ENCODE data around the gene POLD2. TPM values are rescaled to one million over a fixed set of nuclear protein-coding genes. Genes with fewer than 3 reads are reported as not detected.

POLD2 gene
- polyA plus RNA-seq, 1 donor from 2014 or later = 88.5 TPM

DNA sequence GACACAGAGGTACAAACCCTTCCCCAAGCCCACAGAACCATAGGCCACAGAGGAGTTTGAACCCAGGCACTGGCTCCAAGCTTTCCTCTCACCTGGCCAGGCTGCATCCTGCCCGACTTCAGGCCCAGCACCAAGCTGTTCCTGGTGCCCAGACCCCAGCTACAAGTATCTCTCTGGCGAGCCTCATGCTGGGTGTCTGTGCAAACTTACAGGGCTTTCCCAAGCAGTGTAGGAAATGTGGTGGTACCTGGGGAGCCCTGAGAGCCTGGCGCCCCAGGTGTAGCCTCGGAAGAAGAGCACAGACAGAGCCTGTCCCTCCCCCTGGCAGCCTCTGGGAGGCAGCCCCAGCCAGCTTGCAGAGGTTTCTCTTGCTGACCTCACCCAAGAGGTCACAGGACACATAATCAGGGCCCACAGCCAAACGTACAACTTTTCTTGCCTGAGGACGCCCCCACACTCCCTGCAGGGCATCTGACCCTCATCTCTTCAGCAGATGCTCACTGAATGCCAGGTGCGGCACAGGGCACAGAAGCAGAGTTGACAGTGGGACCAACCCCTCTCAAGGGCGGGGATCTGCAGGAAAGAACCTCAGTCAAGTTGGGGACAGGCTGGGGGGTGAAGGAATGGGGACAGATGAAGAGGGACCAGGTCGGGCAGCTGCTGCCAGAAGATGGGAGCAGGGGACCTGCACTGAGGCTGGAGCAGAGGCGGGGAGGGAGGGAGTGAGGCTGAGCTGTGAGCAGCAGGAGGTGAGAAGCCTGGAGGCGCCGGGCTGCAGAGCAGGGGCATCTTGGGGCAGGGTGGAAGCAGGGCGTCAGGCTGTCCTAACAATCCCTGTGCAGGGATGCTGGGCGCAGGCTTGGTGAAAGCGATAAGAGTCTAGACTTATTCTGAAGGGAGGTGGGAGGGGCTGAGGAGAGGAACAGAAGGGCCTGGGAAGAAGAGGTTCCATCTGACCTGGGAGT, 34.0 kb upstream of the POLD2 start:
- no peaks in the 10 kb centered on the region for H3K27me3 Mint-ChIP-seq
- no peak overlapping the region for H3K27ac Mint-ChIP-seq
- H3K4me3 Mint-ChIP-seq = no peak overlapping the region
- no peaks in the 10 kb centered on the region for H3K36me3 Mint-ChIP-seq
- H3K4me1 Mint-ChIP-seq = no peaks in the 10 kb centered on the region
- H3K9me3 Mint-ChIP-seq = no peaks in the 10 kb centered on the region

GRCh38 chr7:44156453-44157010, 33.2 kb upstream of the POLD2 start:
- Mint-ChIP-seq H3K4me1 (no peaks in the 10 kb centered on the region), H3K27me3 (no peaks in the 10 kb centered on the region), H3K36me3 (no peaks in the 10 kb centered on the region), H3K27ac (no peak overlapping the region), H3K9me3 (no peaks in the 10 kb centered on the region), H3K4me3 (no peak overlapping the region)

DNA sequence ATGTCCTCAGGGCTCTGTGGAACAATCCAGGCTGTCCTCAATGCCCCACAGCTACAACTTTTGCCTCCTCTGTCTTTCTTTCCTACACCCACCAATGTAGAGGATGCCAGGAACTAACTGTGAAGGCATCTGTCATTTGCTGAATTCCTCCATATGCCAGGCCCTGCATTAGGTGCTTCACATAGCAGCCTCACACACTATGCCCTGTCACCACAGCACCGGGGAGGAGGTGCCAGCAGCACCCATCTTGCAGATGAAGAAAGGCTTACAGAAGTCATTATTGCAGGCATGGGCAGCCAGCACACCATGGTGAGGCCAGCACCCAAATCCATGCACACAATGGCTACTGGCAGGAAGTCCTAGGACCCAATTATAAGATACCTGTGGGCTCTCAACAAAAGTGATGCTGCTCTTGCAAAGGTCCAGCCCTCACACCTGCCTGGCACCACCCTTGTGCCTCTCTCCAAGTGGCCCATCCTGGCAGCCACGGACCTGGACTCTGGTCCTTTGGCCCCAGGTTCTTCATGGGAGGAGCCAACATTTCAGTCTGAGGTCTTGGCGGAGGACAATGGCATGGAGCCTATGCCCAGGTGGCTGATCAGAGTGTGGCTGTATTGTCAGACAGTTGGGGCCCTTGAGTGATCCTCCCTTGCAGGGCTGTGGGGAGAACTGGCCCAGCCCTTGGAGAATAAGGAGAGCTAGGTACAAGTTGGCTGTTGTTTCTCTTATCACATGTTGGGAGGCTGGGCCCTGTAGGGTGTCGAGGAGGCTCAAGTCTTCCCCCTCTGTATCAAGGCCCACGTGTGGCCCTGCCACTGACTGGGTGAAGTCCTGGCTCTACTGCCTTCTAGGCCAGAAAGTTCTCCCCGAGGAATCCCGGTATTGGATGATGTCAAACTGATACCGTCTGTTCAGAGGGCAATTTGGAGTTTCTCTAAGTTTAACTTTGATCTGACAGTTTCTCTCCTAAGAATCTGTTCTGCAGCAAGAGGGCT, 32.1 kb upstream of the POLD2 start:
- Mint-ChIP-seq H3K9me3 (no peaks in the 10 kb centered on the region), H3K27ac (no peak overlapping the region), H3K27me3 (no peaks in the 10 kb centered on the region), H3K4me1 (no peaks in the 10 kb centered on the region), H3K36me3 (no peaks in the 10 kb centered on the region), H3K4me3 (no peak overlapping the region)

GRCh38 chr7:44154703-44155102, 31.4 kb upstream of the POLD2 start:
- Mint-ChIP-seq H3K36me3 (no peaks in the 10 kb centered on the region), H3K27me3 (no peaks in the 10 kb centered on the region), H3K27ac (no peak overlapping the region), H3K4me3 (no peak overlapping the region), H3K9me3 (no peaks in the 10 kb centered on the region), H3K4me1 (no peaks in the 10 kb centered on the region)

GRCh38 chr7:44153948-44154335, 30.6 kb upstream of the POLD2 start:
- Mint-ChIP-seq H3K36me3 (no peaks in the 10 kb centered on the region), H3K4me3 (no peak overlapping the region), H3K9me3 (no peaks in the 10 kb centered on the region), H3K27ac (no peak overlapping the region), H3K27me3 (no peaks in the 10 kb centered on the region), H3K4me1 (no peaks in the 10 kb centered on the region)

DNA sequence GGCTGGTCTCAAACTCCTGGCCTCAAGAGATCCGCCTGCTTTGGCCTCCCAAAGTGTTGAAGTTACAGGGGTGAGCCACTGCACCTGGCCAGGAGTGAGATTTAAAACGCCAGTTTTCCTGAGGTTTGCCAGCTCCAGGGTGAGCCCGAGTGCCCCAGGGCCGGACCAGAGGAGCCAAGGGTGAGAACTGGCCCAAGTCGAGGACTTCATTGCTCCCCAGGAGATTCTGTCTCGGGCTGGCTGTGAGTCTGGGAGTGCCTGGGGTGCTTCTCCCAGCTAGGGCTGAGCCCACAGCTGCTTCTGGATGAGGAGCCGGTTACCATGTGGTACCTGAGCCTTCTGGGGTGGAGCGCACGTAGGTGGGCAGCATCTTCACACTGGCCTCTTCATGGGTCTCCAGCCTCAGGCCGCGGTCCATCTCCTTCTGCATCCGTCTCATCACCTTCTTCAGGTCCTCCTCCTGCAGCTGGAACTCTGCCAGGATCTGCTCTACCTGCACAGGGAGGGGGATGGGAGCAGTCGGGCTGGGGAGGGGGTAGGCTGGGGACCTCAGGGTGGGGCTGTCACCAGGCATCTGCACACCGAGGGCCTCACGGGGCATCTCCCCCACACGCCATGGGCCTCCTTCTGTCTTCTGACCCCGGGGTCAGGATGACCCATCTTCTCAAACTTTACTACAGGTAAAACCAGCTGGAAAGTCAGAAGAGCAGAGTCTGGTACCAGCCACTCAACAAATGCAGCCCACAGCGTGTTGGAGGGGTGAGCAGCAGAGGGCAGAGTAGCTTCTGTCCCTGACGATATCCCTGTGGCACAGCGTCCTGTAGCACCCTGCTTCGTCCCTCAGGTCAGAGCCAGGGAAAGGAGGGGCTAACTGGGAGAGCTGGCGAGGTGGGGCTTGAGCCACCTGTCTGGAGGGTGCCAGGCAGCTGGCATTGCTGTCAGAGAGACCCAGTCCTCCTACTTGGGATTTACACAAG, 29.9 kb upstream of the POLD2 start:
- H3K9me3 Mint-ChIP-seq = no peaks in the 10 kb centered on the region
- H3K36me3 Mint-ChIP-seq = no peaks in the 10 kb centered on the region
- no peaks in the 10 kb centered on the region for H3K27me3 Mint-ChIP-seq
- H3K4me3 Mint-ChIP-seq = no peak overlapping the region
- no peak overlapping the region for H3K27ac Mint-ChIP-seq
- no peaks in the 10 kb centered on the region for H3K4me1 Mint-ChIP-seq

DNA sequence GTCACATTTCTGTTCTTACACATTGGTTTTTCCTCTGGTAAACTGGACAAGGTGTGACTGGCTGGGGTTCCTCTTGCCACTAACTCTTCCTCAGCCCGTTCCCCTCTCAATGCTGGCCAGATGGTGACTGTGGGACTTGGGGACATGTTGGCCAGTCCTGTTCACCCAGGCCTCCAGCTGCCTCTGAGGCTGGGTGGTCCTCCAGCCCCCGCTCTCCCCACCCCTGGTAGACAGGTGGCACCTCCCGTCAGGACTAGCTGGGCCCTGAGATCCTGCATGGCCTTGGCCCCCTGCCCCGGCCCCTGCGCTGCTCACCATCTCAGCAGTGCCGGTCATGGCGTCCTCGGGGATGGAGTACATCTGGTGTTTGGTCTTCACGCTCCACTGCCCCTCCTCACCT, 28.6 kb upstream of the POLD2 start:
- Mint-ChIP-seq H3K27me3 (no peaks in the 10 kb centered on the region), H3K27ac (no peak overlapping the region), H3K4me1 (no peaks in the 10 kb centered on the region), H3K4me3 (no peak overlapping the region), H3K36me3 (no peaks in the 10 kb centered on the region), H3K9me3 (no peaks in the 10 kb centered on the region)

GRCh38 chr7:44150966-44151941, 27.9 kb upstream of the POLD2 start:
- peak overlapping the region in 1 of 3 donors; percentile 81 for H3K27ac Mint-ChIP-seq
- no peak overlapping the region for H3K4me3 Mint-ChIP-seq

DNA sequence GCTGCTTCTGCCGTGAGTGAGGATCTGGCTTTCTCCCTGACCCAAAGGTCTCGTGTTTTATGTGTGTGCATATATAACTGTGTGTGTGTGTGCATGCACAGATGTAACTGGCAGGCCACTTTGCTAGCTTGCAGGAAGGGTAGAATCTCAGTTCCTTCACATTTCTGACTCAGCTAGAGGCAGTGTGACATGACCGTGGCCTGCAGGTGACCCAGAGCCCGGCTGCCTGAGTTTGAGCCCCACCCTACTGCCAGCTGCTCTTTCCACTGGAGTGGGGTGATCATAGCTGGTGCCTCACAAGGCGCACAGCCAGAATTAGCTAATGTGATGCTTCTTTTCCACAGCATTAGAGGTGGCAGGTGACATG, 27.1 kb upstream of the POLD2 start:
- Mint-ChIP-seq H3K9me3 (no peaks in the 10 kb centered on the region), H3K4me3 (no peak overlapping the region), H3K27ac (no peak overlapping the region), H3K36me3 (no peaks in the 10 kb centered on the region), H3K4me1 (no peaks in the 10 kb centered on the region), H3K27me3 (no peaks in the 10 kb centered on the region)

More at GRCh38 chr7:44150966-44151941, 27.9 kb upstream of the POLD2 start:
- H3K4me1 Mint-ChIP-seq = no peaks in the 10 kb centered on the region
- no peaks in the 10 kb centered on the region for H3K36me3 Mint-ChIP-seq
- no peaks in the 10 kb centered on the region for H3K9me3 Mint-ChIP-seq
- H3K27me3 Mint-ChIP-seq = no peaks in the 10 kb centered on the region

GRCh38 chr7:44149571-44150465, 26.5 kb upstream of the POLD2 start:
- no peaks in the 10 kb centered on the region for H3K36me3 Mint-ChIP-seq
- H3K4me1 Mint-ChIP-seq = peaks cover 0 to 1% (median 0%) of the 10 kb centered on the region in 3 donors
- H3K9me3 Mint-ChIP-seq = no peaks in the 10 kb centered on the region
- peaks cover 4% of the 10 kb centered on the region for H3K27me3 Mint-ChIP-seq
- H3K27ac Mint-ChIP-seq = no peak overlapping the region
- H3K4me3 Mint-ChIP-seq = no peak overlapping the region

DNA sequence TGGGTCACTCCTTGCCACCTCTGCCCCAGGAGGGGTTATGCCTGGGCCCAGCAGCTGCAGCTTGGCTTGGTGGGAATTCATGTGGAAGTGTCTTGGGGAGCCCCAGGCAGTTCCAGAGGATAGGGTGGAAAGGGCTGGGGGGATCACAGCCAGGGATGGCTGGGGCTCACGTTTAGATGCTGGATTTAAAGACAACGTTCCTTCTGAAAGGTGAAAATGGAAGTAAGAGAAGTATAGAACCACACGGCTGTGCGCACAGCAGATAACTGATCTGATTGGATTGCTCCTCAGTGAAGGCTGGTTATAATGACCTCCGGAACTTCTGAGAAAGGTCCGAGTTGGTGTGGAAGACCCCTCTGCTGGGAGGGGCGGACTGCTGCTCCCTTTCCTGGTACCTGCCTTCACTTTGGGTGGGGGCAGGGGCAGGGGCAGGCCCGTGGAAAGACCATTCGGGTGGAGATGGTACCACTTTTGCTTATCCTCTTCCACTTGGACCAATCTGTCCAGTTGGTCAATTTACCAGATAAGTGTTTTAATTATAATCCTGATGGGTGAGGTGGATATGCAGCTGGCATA, 25.7 kb upstream of the POLD2 start:
- Mint-ChIP-seq H3K9me3 (no peaks in the 10 kb centered on the region), H3K36me3 (no peaks in the 10 kb centered on the region), H3K4me3 (no peak overlapping the region), H3K4me1 (peaks cover 0 to 1% (median 0%) of the 10 kb centered on the region in 3 donors), H3K27me3 (peaks cover 4% of the 10 kb centered on the region), H3K27ac (no peak overlapping the region)

DNA sequence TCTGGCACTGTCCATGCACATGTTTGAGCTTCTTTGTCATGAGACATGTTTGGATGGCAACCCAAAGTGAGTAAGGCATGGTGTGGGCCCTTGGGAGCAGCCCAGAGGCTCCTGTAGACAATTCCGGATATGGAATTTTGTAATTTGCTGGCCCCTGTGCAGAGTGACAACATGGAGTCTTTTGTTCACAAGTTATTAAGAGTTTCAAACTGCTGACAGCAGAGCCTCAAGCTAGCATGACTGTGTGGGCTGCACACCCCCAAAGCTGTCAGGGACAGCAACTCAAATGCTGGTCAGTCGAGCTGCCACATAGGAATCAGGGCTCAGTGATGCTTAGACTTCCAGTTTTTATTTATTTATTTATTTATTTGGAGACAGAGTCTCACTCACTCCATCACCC, 24.8 kb upstream of the POLD2 start:
- H3K27ac Mint-ChIP-seq = no peak overlapping the region
- peaks cover 0 to 1% (median 0%) of the 10 kb centered on the region in 3 donors for H3K4me1 Mint-ChIP-seq
- H3K4me3 Mint-ChIP-seq = peak overlapping the region in 2 of 4 donors; percentile 32 to 34
- H3K27me3 Mint-ChIP-seq = peaks cover 4% of the 10 kb centered on the region
- no peaks in the 10 kb centered on the region for H3K9me3 Mint-ChIP-seq
- H3K36me3 Mint-ChIP-seq = no peaks in the 10 kb centered on the region
